HG03457 (cell line): ENCODE measurements around the gene SPATS2L.
"Not testable (repeated sequence)": the region's sequence is repeated elsewhere in the genome, so short reads cannot be mapped to it uniquely, and the experiment has no call there.

Experiments
- ATAC-seq: cut with Tn5 transposase; IDR thresholded peaks from one replicate; pipeline ENCODE4 v1.9.1; 2021; ENCODE audit warnings: moderate number of reproducible peaks; ENCODE audit not compliant: unreplicated experiment

SPATS2L gene

DNA sequence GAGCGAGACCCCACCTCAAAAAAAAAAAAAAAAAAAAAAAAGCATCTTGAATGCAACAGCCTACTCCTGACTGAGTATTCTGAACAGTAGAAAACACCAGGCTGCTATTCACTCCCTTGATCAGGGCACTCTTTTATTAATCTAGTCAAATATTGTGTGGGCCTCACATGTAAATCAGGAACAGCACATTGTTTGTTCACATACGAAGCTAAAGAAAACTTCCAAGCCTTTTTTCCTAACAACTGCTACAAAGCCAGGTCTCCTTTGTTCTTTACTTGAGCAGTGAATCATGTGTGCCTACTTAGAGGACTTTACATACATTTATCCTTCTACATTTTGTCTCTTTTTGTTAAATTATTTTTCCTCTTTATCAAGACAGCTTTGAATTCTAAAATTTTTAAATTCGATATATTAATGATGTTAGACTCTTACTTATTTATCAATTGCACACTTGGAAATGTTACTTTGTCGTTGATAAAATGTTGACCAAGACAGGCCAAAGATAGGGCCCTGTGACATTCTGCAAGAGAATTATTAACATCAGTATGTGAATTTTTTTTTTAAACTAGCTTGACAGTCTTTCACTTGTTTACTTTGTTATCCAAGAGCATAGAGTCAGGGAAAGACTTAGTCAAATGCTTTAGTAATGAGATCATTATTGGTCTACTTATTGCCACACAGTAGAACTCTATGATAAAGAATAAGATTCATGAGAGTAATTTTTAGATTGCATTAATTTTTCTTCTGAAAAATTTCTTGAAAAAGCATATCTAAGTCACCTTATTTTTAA lies 13.2 kb downstream of the SPATS2L start:
- no peak for ATAC-seq

- no peak for ATAC-seq
Observed at GRCh38 chr2:200320344-200320743, 13.9 kb downstream of the SPATS2L start.

GRCh38 chr2:200320991-200321390 lies 14.5 kb downstream of the SPATS2L start:
- no peak for ATAC-seq

DNA sequence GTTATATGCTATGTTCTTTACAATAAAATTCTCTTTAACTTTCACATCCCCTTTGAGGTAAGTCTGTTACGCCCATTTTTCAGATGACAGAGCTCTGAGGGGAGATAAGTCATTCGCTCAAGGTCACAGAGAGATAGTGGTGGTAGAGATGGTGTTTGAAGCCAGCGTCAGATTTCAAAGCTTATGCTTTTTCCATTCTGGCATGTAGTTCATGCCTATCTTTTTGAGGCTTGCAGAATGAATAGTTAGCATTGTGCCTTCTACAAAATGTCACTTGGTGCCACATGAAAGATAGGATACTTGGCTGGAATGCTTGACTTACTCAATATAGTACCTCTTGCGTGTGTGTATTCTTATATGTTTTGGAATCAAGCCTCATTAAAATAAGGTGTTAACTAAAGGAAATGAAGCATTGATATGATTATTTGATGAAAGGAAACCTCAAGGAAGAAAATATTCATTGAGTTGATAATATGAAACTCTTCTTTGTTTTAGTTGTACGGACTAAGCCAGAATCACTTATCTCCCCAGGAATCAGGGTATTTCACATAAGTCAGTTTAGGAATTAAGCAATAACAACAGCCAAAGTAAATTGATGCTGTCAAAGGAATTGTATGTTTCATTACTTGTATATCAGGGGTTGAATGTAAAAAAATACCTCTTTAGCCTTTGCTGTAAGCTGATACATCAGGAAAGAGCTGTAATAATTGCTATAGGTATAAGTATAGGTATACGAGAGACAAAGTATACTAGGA lies 15.5 kb downstream of the SPATS2L start:
- ATAC-seq = no peak

GRCh38 chr2:200322607-200323006 lies 16.1 kb downstream of the SPATS2L start:
- ATAC-seq = no peak

- ATAC-seq = no peak
Observed at GRCh38 chr2:200324362-200324761, 17.9 kb downstream of the SPATS2L start.

GRCh38 chr2:200329384-200329783 lies 22.9 kb downstream of the SPATS2L start:
- no peak for ATAC-seq

GRCh38 chr2:200329798-200330197 lies 23.3 kb downstream of the SPATS2L start:
- no peak for ATAC-seq

DNA sequence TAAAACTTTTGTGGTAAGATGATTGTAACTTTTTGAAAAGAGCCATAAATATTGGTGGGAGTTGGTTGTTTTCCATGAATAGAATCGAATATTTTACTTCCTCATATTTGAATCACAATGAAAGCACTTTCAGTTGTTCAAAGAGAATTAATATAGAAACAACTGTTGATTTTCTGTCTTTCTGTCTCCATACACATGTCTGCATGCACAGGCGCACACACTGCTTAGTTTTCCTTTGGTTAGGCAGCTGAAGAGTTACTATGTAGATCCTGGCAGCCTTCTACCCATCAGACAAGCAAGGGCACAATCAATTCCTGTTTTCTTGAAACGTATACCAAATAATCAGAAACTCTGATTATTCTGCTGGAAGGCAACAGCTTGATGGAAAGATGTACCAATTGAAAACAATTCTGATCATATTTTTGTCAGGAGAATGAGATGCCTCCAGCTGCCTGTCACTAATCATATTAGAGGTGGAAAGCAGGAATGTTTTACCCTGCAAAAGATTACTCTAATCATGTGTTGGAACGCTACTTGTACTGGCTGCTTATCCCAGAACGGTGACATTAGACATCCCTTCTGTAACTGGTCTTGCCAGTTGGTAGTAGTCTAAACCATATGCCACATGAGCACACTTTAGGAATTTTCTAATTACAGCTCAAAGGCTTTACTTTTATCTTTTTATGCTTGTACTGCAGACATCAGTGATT lies 24.0 kb downstream of the SPATS2L start:
- no peak for ATAC-seq

DNA sequence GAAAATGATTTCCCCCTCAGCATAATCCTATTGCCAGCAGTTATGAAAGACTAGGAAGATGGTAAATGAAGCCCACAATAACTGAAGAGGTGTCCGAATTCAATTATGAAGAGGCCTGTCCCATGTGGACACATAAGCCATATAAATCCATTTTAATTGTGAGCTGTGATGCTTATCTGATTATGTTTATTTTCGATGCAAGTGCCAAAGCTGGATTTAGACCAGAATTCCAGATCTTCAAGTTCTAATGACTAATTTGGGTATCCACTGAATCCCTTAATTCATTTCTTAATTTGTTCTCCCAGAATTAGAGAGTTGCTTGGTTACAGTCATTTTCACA lies 24.5 kb downstream of the SPATS2L start:
- no peak for ATAC-seq

DNA sequence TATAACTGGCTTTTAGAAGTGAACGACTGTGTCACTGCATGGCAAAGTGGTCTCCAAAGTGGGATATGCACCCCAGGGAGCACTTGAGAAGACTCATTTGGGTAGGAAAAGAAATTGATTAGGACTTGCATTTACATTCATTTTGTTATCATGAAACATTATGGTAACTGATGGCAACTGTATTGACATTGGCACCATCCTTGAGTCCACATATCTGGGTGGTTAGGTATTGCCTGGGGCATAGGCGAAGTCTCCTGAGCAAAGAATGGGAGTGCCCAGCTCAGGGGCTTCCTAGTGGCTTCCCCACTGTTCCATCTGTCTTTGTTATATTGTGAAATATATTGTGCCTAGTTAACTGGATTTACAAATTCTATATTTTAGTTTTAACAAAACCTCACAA lies 29.2 kb downstream of the SPATS2L start:
- ATAC-seq = no peak

DNA sequence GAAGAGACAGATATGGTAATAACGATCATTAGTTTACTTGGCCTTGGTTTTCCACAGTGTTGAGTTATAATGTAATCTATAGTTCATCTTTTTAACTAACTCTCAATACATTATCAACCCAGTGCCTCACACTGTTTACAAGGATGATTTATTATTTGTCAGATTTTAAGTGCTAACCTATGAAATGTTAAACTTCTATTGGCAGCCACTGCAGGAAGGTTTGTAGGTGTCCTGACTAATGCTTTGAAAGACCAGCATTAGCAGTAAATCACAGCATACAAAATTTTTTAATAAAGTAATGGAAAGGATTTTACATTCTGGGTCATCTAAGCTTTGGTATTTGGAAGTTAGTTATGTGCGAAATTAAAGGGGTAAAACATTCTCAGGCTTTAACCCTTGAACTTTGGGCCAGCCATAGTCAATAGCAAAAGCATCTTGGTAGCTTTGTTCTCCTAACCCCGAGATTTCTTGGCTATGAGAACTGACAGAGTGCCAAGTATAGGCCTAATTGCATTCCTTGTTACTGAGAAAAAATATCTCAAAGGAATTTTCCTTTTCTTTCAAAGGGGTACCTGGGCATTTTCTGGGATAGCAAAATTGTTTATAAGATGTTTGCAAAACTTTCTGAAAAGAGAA lies 30.6 kb downstream of the SPATS2L start:
- ATAC-seq = no peak

- ATAC-seq = no peak
Observed at GRCh38 chr2:200337621-200338020, 31.1 kb downstream of the SPATS2L start.

- ATAC-seq = no peak
Observed at GRCh38 chr2:200338692-200339091, 32.2 kb downstream of the SPATS2L start.

DNA sequence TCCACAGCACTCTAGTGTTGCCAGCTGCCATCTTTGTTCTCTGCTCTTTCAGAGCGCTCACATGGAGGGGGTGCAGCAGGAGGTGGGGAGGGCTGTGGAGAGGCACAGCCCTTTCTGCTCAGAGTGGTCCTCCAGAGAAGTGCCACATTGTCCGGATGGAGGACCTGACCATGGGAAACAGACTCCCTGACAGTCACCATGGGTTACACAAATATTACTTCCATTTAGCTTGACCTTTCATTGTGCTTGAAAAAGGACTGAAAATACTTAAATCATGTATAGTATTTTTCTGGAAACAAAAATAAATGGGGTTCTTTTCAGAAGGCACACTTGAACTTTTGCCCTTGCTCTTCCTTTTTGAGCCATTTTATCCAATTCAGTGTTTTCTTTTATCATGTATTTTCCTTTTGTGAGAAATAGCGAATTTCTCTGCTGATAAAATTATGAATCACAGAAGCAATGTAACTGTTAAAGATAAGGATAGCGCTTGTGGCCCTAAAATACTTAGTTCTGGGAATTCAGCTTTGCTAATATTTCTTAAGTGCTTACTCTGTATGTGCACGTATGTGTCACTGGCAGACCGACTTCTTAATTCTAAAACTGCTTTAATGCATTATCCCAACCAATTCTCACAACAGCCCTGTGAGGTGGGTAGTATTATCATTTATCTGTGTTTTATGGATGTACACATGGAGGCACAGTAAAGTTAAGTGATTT lies 34.2 kb downstream of the SPATS2L start:
- no peak for ATAC-seq

DNA sequence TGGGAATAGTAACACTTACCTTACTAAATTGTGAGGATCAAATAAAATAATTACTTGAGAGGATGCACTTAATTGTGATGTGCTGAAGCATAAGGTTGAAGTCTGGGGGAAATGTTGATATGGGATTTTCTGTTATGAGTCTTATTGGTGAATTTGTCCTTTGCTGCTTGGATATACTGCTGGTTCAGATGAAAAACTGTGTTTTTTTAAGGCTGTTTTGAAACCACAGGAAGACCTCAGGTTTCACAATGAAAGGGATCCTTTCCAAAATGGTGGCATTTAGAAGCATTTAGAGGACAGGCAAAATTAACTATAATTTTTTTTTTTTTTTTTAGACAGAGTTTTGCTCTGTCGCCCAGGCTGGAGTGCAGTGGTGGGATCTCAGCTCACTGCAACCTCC lies 34.9 kb downstream of the SPATS2L start:
- ATAC-seq = no peak

DNA sequence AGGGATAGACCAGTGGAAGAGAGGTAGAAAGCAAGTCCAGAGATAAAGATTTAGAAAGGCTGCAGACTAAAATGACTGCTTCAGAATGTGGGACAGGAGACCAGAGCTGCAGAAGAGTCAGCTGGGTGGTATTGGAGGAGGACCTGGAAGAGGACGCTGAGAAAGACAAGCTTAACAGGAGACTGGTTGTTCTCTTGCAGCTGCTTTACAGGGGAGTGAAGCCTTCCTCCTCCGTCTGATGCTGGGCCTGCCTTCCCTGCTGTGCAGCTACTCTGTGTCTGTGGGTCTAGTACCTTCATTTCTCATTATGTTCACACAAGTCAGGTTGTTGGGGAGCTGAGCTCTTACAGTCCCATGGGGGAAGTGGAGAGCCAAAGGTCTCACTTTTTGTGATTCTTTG lies 35.7 kb downstream of the SPATS2L start:
- no peak for ATAC-seq

DNA sequence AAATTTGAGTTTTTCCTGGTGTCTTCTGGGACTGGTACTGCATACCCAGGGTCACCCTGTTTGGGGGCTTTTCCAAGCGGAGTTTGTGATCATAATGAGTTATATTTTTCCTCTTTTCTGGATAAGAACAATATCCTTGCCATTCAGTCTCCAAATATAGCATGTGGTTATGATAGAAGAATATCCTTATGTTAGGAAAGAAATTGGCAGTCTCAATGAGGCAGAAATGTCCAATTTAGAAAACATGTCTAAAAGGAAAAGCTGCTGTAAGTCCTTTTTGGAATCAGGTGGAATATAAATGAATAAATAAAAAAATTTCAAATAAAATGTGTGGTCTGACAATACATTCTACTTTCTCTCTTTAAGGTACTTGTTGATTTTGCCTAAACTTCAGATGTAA lies 36.2 kb downstream of the SPATS2L start:
- ATAC-seq = no peak

DNA sequence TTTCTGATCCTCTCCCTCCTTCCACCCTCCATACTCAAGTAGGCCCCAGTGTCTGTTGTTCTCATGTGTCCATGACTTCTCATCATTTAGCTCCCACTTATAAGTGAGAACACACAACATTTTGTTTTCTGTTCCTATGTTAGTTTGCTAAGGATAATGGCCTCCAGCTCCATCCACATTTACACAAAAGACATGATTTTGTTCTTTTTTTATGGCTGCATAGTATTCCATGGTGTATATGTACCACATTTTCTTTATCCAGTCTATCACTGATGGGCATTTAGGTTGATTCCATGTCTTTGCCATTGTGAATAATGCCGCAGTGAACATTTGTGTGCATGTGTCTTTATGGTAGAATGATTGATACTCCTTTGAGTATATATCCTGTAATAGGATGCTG lies 37.7 kb downstream of the SPATS2L start:
- ATAC-seq = not testable (repeated sequence)

DNA sequence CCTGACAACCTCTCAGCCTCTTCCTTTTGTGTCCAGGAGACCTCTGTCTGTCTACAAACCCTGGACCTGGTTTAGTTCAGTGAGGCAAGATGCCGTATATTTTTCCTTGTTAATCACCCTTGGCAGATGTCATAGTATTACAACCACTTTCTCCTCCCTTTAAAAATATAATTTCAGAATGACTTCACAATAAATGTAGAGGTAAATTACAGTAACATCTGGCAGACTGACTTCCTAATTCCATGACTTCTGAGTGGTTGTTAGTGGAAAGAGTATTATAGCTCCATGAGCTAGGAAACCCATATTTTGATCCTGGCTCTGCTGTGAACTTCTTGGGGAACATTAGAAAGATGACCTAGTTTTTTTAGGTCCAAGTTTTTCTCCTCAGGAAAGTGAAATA lies 39.5 kb downstream of the SPATS2L start:
- ATAC-seq = no peak

- ATAC-seq = no peak
Observed at GRCh38 chr2:200347301-200347700, 40.8 kb downstream of the SPATS2L start.
